ENCODE measurements around the gene ID3.
A peak's percentile ranks its signal among the peaks of the same experiment; 100 is the strongest.

ID3 gene

DNA sequence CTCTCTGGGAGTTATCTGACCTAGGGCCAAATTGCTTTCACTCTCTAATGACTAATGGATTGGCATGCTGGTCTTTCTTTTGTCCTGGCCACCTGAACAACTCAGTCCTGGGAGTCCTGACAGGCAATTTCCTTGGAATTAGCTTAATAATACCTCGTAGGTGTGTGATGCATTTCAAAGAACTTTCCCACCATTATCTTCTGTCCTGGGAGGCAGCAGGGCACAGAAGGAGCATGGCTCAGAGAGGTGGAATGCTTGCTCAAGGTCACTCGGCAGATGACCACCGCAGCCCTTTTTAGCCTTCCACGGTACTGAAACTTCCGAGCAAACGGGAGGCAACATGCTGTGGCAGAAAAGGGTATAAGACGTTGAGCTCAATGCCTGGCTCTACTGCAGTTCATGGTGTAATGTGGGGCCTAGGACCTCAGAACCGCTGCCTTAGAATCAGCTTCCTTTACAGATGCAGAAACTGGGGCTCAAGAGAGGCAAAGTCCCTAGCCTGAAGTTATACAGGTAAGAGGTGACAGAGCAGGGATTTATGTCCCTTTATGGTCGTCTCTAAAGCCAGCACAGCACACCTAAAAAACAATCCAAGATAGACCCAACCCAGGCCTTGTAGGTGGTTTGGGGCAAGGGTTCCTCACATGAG lies 3.2 kb downstream of the ID3 start:
- peak; percentile 57 for DNase-seq (ENCODE audit: low read depth)
- in situ Hi-C loops (cut with HindIII; ENCODE audit: low sequenced_read_pairs): no loop called here
- TF ChIP-seq, protein P1, sequence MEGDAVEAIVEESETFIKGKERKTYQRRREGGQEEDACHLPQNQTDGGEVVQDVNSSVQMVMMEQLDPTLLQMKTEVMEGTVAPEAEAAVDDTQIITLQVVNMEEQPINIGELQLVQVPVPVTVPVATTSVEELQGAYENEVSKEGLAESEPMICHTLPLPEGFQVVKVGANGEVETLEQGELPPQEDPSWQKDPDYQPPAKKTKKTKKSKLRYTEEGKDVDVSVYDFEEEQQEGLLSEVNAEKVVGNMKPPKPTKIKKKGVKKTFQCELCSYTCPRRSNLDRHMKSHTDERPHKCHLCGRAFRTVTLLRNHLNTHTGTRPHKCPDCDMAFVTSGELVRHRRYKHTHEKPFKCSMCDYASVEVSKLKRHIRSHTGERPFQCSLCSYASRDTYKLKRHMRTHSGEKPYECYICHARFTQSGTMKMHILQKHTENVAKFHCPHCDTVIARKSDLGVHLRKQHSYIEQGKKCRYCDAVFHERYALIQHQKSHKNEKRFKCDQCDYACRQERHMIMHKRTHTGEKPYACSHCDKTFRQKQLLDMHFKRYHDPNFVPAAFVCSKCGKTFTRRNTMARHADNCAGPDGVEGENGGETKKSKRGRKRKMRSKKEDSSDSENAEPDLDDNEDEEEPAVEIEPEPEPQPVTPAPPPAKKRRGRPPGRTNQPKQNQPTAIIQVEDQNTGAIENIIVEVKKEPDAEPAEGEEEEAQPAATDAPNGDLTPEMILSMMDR (IDR thresholded peaks at IDR 0.05; ENCODE audit: low read depth, low read length, missing control alignments): no peak
- H3K4me3 ChIP-seq (ENCODE audit: low read depth, low read length): peak overlapping the region; percentile 98

DNA sequence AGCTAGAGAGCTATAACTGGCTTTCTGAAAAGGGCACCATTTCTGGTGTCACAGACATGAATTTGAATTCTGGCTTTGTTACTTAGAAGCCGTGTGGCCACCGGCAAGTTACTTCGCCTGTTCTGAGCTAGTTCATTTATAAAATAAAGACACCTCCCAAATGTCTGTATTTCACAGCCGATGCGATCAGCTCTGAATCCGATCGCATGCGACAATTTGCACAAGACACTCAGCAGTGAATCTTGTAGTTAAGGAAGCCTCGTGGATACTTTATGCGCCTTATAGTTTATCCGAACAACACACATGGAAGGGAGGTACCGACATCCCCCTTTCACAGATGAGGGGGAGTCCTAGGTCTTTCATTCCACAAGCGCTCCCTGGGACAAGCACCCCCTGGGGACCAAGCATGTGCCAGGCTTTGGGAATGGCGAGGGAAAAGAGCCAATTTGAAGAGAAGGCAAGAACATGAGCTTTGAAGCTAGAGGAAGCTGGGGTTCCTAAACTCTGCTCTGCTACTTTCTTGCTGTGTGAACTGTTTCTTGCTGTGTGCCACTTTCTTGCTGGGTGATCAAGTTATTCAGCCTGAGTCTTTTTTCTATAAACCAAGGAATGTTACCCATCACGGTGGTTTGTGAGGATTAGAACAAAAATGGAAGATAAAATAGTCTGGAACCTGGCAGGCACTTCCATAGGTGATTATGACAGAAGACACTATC lies 3.9 kb downstream of the ID3 start:
- TF ChIP-seq, protein P1 (IDR thresholded peaks at IDR 0.05; ENCODE audit: low read depth, low read length, missing control alignments): peak; percentile 7
- in situ Hi-C loops (cut with HindIII; ENCODE audit: low sequenced_read_pairs): no loop called here
- no peak for DNase-seq (ENCODE audit: low read depth)
- peak overlapping the region; percentile 98 for H3K4me3 ChIP-seq (ENCODE audit: low read depth, low read length)

DNA sequence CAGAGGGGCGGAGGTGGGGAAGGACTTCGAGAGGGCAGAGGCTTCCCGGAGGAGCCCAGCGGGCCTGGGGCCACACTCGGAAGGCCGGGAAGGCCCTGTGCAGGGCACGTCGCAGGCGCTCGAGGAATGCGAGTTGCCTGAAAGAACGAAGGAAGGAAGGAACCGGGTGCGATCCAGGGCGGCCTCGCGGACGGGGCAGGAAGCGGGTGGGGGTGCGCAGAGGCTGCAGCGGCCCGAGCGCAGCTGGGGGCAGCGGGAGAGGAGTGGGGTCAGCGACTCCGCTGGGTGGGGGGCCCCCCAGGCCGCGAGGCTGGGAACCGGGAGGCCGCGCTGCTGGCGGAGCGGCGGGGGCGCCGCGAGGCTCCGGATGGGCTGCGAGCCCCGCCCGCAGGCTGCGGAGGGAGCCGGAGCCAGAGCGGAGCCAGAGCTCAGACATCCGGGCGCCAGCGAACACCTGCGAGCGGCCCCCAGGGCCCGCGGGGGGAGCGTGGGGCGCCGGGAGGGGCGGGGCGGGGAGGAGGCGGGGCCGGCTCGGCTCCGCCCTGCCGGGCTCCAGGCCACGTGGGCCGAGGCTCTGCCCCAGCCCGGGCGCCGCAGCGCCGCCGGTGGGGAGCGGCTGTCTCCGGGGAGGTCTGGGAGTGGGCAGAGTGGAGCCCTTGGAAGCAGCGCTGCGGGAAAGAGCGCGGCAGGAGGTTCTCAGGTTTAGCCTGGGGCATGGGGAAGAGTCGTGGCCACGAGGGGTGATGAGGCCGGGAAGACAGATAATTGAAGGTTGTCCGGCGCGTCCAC lies 4.6 kb downstream of the ID3 start:
- peak; percentile 68 for DNase-seq (ENCODE audit: low read depth)
- in situ Hi-C loops (cut with HindIII; ENCODE audit: low sequenced_read_pairs): loop anchor here (5.0 kb wide), 1 partner anchor 83 kb away; no protein-coding TSS in a partner anchor
- TF ChIP-seq, protein P1 (IDR thresholded peaks at IDR 0.05; ENCODE audit: low read depth, low read length, missing control alignments): peak; percentile 19
- H3K4me3 ChIP-seq (ENCODE audit: low read depth, low read length): peak overlapping the region; percentile 98

DNA sequence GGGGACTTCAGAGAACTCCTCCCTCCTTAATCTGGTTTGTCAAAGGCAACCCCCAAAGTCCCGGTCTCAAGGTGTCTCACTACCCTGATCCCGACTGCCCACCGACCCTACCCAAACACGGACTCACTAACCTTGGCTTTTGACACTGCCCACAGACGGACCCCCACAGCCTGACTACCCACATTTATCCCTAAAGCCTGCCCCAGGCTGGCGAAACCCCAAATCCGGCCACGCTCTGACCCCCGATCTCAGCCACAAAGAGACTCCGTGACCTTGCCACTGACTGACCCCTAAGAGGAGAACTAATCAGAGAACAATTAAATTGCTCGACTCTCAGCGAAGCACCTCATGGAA lies 5.2 kb downstream of the ID3 start:
- in situ Hi-C loops (cut with HindIII; ENCODE audit: low sequenced_read_pairs): loop anchor here (5.0 kb wide), 1 partner anchor 83 kb away; no protein-coding TSS in a partner anchor
- H3K4me3 ChIP-seq (ENCODE audit: low read depth, low read length): peak overlapping the region; percentile 25
- TF ChIP-seq, protein P1 (IDR thresholded peaks at IDR 0.05; ENCODE audit: low read depth, low read length, missing control alignments): no peak
- no peak for DNase-seq (ENCODE audit: low read depth)

DNA sequence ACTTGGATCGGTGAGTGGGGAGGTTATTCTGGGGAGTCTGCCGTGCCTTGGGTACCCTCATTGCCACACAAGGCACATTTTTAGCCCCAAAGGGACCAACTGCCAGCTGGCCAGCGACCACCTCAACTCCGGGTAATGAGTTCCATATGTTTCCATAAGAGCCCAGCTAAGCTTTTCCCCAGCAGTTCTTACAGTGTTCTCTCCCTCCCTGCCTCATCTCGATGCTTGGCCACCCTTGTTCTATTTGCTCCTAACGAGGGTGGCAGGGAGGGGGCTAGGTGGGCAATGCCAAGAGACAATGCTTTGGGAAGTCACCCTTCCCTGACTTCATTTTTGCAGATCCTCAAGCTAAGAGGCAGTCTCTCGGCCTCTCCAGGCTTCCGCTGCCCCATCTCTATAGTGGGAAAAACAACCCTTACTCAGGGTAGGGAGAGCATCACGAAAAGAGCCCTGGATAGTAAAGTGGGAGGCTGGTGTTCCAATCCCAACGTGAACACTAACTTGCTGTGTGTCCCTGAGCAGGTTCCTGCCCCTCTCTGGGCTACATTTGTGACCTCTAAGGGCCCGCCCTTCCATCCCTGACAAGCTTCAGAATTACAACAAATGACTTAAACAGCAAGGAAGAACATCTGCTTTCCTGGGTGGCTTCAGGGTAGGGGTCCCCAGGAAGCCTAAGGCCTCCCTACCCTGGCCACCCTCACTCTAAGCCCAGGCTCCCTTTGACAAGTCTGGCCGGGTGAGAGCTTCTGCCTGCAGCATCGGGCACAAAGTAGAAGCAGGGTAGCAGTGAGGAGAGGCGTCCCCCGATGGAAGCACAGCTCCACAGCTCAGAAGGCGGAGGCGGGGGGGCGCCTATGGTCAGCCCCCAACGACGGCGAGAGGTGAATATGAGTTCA lies 5.8 kb downstream of the ID3 start:
- in situ Hi-C loops (cut with HindIII; ENCODE audit: low sequenced_read_pairs): loop anchor here (5.0 kb wide), 1 partner anchor 84 kb away; no protein-coding TSS in a partner anchor
- H3K4me3 ChIP-seq (ENCODE audit: low read depth, low read length): no peak overlapping the region
- no peak for DNase-seq (ENCODE audit: low read depth)
- TF ChIP-seq, protein P1 (IDR thresholded peaks at IDR 0.05; ENCODE audit: low read depth, low read length, missing control alignments): no peak
